DMS153 treated with DMSO at 0.1 percent for 48 hours (cell line): ENCODE measurements around the gene POLRMT.
A peak's percentile ranks its signal among the peaks of the same experiment; 100 is the strongest.

Experiments used
- DNase-seq: peaks from one replicate; lab custom pipeline; 2025; ENCODE audit not compliant: unreplicated experiment; lab: John Stamatoyannopoulos, UW

POLRMT gene

DNA sequence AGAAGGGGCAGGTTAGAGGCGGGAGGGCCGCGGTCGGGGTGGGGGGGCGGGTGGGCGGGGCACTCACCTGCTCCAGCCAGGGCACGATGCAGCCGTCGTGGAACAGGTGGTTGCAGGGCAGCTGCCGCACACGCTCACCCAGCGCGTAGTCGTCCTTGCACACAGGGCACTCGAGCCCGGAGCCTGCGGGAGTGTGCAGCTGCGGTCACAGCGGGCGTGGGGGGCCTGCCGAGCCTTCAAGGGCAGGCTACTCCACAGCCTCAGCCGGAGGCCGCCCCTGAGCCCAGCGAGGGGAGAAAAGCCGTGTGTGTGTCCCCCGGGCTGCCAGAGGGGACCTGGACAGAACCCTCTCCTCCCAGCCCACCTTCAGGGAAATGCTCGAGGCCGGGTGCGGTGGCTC is 15.0 kb upstream of the POLRMT start:
- no peak for DNase-seq

DNA sequence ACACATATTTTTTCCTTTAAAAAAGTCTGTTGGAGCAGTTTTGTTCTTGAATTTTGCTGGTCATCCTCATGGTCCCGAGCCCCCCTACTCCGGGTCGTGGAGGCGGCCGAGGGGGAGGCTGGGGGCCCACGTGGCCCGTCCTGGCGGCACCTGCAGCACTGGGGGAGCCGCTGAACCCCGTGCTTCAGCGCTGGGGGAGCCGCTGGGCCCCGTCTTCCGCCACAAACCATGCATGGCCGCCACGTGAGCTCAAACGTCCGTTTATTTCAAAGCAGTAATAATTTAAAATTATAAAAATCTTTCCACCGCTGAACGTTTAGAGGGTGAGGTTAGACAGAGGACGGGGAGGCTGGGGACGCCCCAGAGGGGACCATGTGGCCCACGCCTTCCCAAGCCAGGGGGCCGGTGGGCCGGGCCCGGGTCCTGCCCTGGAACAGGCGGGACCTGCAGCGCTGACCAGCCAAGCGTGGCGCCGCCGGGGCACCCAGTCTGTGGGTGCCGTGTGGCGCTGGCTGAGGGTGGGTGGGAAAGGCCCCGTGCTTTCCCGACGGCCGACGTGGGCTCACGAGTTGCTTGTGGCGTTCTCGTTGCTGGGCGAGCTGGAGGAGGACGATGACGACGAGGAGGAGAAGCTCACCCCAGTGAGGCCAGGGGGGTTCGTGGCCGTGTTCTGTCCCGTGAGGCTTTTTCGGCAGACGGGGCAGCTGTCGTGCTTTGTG is 14.4 kb upstream of the POLRMT start:
- no peak for DNase-seq

- no peak for DNase-seq
Measured at GRCh38 chr19:646779-647565, 13.6 kb upstream of the POLRMT start.

- no peak for DNase-seq
Measured at GRCh38 chr19:645912-646778, 12.8 kb upstream of the POLRMT start.

DNA sequence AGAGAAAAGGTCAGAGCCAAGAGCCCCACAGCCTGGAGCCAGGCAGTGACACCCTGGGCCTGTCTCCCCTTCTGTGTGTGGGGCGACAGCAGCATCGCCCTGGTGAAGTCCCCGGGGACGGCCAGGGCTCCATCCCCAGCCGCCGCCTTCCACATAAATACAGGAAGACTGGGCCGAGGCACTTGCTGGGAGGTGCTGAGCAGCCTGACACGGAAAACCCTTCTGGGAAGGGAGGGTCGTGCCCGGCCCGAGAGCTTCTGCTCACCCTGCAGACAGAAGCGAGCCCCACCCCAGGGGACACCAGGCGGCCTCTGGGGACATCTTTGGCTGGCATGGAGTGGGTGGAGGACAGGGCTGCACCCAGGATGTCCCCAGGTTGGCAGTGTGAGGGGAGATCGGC is 11.5 kb upstream of the POLRMT start:
- no peak for DNase-seq

GRCh38 chr19:644363-644762 is 11.0 kb upstream of the POLRMT start:
- no peak for DNase-seq

DNA sequence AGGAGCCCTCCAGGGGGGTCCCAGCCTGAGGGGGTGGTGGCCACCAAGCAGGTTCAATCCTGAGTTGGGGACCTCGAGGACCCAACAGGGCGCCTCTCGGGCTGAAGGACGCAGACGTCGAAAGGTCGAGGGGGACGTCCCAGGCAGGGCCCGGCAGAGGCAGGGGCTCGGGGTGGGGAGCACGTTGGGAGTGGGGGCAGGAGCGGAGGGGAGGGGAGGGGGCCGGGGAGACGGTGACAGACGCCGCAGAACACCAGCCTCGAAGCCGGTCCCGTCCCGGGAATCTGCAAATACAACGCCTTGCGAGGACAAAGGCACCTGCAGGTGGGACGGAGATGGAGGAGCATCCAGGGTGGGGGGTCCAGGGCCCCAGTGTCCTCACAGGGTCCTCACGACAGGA is 10.4 kb upstream of the POLRMT start:
- DNase-seq, result no peak

- DNase-seq, result no peak
Measured at GRCh38 chr19:642767-643727, 9.7 kb upstream of the POLRMT start.

DNA sequence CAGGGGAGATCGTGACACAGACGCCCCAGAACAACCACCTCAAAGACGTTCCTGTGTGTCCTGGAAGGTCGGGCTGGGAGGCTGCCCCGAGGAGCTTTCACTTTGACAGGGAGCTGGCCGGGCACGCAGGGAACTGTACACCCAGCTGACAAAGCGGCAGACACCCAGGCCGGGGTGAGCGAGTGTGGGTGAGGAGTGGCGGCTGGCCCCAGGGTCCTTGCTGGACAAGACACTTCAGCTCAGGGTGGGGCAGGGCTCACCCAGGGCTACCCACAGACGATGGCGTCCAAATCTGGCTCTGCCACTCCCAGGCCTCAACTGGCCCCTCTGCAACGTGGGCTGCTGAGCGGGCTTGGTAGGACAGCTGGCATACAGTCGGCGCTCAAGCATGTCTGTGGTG is 8.4 kb upstream of the POLRMT start:
- DNase-seq, result no peak

GRCh38 chr19:640606-641189 is 7.4 kb upstream of the POLRMT start:
- DNase-seq, result no peak

GRCh38 chr19:640161-640558 is 6.8 kb upstream of the POLRMT start:
- no peak for DNase-seq

DNA sequence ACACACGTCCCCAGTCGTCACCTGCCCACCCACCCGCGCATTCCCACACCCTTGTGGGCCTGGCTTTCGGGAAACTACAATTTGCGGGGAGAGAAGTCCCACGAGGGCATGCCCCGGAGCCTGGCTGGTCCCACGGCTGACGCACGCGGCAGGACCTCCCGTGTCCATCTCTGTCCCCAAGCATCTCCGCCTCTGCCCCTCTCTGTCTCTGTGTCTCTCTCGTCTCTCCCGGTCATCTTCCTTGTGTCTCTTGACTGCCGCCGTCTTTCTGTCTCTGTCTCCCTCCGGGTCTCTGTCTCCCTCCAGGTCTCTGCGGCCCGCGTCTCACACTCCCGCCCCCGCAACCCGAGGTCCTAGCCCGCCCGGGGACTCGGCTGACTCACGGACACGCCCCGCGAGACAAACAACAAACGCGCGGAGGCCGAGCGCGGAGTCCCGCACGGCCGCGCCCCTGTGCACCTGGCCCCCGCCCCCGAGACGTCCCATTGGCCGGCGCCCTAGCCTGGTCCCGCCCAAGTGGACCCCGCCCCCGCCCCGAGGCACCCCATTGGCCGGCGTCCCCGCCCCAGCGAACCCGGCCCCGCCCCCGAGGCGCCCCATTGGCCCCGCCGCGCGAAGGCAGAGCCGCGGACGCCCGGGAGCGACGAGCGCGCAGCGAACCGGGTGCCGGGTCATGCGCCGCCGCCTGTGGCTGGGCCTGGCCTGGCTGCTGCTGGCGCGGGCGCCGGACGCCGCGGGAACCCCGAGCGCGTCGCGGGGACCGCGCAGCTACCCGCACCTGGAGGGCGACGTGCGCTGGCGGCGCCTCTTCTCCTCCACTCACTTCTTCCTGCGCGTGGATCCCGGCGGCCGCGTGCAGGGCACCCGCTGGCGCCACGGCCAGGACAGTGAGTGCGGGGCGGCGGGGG is 6.2 kb upstream of the POLRMT start, which contains the start of gene FGF22:
Gene FGF22 (plus strand): TSS at position 627 of the 908 bp plus-strand sequence. CDS start 47 bp downstream, at position 674.
- peak; percentile 25 for DNase-seq

DNA sequence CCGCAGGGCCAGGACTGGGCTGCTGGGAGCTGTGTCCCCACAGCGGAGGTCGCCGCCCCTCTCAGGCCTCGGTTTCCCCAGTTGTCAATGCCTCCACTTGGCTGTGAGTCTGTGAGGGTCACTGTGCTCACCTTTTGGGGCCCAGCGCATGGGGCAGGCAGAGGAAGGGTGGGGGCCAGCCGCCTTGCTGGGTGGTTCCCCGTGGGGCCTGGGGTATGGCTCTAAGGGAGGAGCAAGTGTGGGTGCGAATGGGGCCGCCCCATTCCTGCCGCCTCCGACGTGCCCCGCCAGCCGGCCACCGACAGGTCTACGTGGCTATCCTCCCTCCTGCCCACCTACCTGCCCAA is 5.5 kb upstream of the POLRMT start:
- no peak for DNase-seq

DNA sequence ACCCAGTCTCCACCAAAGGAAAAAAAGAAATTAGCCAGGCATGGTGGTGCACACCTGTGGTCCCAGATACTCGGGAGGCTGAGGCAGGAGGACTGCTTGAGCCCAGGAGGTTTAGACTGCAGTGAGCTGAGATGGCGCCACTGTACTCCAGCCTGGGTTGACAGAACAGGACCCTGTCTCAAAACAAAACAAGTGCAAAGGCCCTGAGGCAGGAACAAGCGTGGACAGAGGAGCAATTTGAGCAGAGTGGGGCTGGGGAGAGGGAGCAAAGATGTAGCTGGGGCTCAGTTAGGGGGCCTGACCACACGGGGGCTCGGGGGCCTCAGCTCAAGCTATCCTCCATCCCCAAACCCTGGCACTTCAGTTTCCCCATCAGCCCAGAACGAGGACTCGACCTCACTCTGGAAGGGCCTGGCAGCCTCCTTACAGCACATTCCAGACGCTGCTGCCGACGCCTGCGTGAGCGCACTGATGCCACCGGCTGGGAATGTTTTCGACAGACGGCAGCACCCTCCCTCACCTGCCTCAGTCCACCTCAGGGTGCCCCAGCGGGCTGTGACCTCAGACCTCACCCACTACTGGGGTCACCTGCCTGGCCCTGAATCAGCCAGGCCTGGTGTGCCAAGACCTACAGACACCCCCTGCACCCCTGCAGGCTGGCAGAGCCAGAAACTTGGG is 1.8 kb upstream of the POLRMT start:
- no peak for DNase-seq

- no peak for DNase-seq
Measured at GRCh38 chr19:633786-634639, 676 bp upstream of the POLRMT start.

DNA sequence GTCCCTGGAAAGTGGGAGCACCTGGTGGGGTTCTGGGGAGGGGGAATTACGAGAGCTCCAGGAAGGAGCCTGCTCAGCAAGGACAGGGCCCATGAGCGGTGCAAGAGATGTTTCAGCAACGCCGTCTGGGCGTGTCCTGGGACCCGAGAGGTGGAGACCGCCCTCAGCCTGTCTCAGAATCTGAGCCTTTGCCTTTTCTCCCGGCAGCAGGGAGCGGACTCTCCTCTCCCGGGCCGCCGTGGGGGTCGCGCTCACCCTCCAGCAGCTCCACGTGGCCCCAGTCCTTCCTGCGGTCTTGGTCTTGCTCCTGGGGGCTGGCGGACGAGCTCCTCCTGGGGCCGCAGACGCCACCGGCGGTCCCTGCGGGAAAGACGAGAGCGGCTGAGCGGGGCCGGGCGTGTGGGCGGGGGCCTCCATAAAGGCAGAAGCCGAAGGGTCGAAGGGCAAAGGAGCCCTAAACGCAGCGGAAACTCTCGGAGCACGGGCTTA is 714 bp downstream of the POLRMT start:
- no peak for DNase-seq

DNA sequence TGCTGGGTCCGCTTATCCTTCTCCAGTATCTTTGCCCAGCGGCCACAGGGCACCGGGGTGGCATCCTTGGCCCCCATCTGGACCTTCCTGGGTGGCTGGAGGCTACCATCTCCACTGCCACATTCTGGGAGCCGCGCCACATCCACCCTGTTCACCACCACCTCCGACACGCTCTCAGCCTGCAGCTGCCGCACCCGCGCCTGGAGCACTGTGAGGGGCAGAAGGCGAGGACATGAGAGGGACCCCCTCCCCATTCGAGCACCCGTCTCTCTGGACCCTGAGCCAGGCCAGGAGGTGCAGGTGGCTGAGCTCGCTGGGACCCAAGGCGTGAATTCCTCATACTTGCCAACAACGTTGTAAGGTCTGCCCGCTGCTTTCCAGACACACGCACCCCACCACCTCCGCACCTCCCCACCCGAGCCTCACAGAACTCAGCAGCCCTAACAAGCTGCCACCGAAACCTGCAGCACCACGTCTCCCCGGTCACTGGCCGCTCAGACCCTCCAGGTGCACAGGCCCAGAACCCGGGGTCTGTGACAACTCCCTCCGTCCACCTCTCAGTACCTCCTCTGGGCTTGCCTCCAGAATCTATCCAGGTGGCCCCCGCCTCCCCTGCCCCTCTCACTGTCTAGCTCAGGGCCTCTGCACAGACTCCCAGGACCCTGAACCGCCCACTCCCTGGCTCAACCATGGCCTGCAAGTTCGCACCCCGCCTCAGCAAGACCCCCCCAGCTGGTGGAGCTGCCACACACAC is 3.2 kb downstream of the POLRMT start:
- DNase-seq, result no peak
